ENCODE results near the gene RBMS1. TPM values are rescaled to one million over a fixed set of nuclear protein-coding genes. Genes with fewer than 3 reads are reported as not detected.

The RBMS1 gene
- total RNA-seq, 1 experiment from 2014 or later = 91.9 TPM

DNA sequence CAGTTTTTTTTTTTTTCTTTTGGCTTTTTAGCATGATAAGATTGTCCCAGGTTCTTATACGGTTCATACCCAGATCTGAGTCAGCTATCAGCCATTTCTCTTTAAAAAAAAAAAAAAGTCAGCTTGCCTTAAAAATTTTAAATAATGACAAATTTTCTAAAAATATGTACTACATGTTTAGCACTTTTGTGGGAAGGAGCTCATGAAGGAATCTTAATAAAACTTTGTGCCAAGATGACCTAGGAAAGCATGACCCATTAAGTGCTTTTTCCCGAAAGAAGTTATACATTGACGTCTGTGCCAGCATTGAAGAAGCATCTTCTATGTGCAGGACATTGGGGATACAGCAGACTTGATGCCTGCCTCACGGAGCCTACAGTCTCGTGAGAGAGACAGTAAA, 4.5 kb upstream of the RBMS1 start:
- BruUV-seq (replicated peaks) = no TSS peak
- DNase-seq = no peak
- ChIA-PET POLR2A (no interaction called here), CTCF (interaction anchor here (0.6 kb wide), 1 partner anchor 85 kb away, joined by 6 read pairs; no protein-coding TSS in a partner anchor)
- Mint-ChIP-seq H3K27me3 (ENCODE audit: insufficient read depth, unreplicated experiment) (peaks cover 3% of the 10 kb centered on the region), H3K4me1 (ENCODE audit: low read depth, unreplicated experiment) (no peaks in the 10 kb centered on the region), H3K27ac (ENCODE audit: unreplicated experiment) (no peak overlapping the region), H3K9me3 (ENCODE audit: unreplicated experiment) (no peaks in the 10 kb centered on the region), H3K36me3 (ENCODE audit: insufficient read depth, unreplicated experiment) (peaks cover 6% of the 10 kb centered on the region), H3K4me3 (ENCODE audit: unreplicated experiment) (no peak overlapping the region)
- Histone ChIP-seq H3K9me3 (no peaks in the 10 kb centered on the region), H3K4me1 (no peaks in the 10 kb centered on the region), H3K36me3 (ENCODE audit: control insufficient read depth, insufficient read depth, low read length) (no peaks in the 10 kb centered on the region), H3K4me3 (ENCODE audit: low read depth, low read length) (no peak overlapping the region), H3K27me3 (replicated peaks; ENCODE audit: control insufficient read depth, insufficient read depth, low read length) (no peaks in the 10 kb centered on the region)
- TF ChIP-seq, protein P1, sequence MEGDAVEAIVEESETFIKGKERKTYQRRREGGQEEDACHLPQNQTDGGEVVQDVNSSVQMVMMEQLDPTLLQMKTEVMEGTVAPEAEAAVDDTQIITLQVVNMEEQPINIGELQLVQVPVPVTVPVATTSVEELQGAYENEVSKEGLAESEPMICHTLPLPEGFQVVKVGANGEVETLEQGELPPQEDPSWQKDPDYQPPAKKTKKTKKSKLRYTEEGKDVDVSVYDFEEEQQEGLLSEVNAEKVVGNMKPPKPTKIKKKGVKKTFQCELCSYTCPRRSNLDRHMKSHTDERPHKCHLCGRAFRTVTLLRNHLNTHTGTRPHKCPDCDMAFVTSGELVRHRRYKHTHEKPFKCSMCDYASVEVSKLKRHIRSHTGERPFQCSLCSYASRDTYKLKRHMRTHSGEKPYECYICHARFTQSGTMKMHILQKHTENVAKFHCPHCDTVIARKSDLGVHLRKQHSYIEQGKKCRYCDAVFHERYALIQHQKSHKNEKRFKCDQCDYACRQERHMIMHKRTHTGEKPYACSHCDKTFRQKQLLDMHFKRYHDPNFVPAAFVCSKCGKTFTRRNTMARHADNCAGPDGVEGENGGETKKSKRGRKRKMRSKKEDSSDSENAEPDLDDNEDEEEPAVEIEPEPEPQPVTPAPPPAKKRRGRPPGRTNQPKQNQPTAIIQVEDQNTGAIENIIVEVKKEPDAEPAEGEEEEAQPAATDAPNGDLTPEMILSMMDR (IDR thresholded peaks at IDR 0.05; ENCODE audit: insufficient read depth in 1 of 2, low read depth in 1 of 2, low read length in 1 of 2, severe bottlenecking in 1 of 2, unreplicated experiment in 1 of 2) = no peak
- intact Hi-C loops (cut with micrococcal nuclease; ENCODE audit: unreplicated experiment) = no loop called here

DNA sequence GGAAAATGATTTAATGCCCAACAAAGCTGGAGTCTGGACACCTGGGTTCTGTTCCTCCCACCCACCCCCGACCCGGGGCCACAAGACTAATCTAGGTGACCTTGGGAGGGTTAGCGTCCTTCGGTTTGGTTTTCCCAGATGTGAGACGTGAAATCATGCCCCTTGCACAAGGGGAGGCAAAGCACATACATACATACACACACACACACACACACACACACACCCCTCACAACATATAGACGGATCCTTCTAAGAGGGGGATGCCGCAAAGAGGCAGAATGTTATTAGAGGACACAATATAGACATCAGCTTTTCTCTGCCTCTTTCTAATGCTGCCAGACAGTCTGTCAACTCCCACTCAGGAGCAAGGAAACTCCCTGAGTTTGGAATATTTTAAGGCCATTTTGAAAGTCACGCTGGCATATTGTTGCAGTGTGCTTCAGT, 616 bp upstream of the RBMS1 start:
- ChIA-PET CTCF (no interaction called here), POLR2A (no interaction called here)
- H3K4me1 ChIP-seq = peaks cover 12% of the 10 kb centered on the region
- Mint-ChIP-seq H3K9me3 (ENCODE audit: unreplicated experiment) (no peaks in the 10 kb centered on the region), H3K27me3 (ENCODE audit: insufficient read depth, unreplicated experiment) (peaks cover 3% of the 10 kb centered on the region), H3K4me3 (ENCODE audit: unreplicated experiment) (peak overlapping the region; percentile 91), H3K4me1 (ENCODE audit: low read depth, unreplicated experiment) (peaks cover 10% of the 10 kb centered on the region), H3K27ac (ENCODE audit: unreplicated experiment) (peak overlapping the region; percentile 64), H3K36me3 (ENCODE audit: insufficient read depth, unreplicated experiment) (peaks cover 6% of the 10 kb centered on the region)
- intact Hi-C loops (cut with micrococcal nuclease; ENCODE audit: unreplicated experiment) = no loop called here
- TF ChIP-seq, protein P1 (IDR thresholded peaks at IDR 0.05; ENCODE audit: insufficient read depth in 1 of 2, low read depth in 1 of 2, low read length in 1 of 2, severe bottlenecking in 1 of 2, unreplicated experiment in 1 of 2) = no peak
- peak overlapping the region; percentile 94 for H3K4me3 ChIP-seq (ENCODE audit: low read depth, low read length)
- H3K9me3 ChIP-seq = no peaks in the 10 kb centered on the region
- no peaks in the 10 kb centered on the region for H3K27me3 ChIP-seq (replicated peaks; ENCODE audit: control insufficient read depth, insufficient read depth, low read length)
- H3K36me3 ChIP-seq (ENCODE audit: control insufficient read depth, insufficient read depth, low read length) = no peaks in the 10 kb centered on the region
- TSS peak; percentile 79 for BruUV-seq (replicated peaks)
- DNase-seq = no peak

DNA sequence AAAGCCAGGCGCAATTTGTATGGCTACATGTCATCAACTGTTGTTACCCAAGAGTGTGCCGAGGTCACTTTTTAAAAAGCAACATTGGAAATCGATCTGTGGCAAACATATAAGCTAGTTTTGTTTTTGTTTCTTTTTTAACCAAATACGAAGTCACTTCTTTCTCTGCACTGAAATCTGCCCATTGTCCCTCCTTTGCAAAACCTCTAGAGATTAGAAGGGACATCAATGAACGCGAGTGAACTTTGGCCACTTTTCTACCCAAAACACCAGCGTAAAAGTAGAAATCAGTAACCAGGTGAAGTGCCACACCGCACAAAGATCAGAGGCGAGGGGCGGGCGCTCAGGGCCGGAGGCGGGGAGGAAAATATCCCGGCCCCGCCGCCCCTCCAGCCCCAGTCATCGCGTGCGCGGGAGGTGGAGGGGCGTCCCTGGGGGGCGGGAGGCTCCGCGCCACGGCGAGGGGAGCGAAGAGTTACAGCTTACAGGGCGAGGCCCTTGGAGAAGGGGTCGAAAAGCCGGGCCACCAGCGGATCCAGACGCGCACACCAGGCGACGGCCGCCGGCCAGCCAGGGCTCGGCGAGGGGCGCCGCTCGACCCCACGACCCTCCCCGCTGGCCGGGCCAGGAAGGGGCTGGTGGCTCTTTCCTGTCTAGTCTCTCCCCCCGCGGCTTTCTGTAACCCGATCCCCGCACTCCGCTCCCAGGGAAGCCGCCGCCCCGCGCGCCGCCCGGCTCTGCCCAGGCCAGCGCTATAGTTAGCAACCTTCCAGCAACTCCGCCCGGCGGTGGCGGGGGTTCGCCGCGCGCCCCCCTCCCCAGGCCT, 993 bp downstream of the RBMS1 start:
- Mint-ChIP-seq H3K27me3 (ENCODE audit: insufficient read depth, unreplicated experiment) (peaks cover 3% of the 10 kb centered on the region), H3K4me1 (ENCODE audit: low read depth, unreplicated experiment) (peaks cover 10% of the 10 kb centered on the region), H3K36me3 (ENCODE audit: insufficient read depth, unreplicated experiment) (peaks cover 6% of the 10 kb centered on the region), H3K9me3 (ENCODE audit: unreplicated experiment) (no peaks in the 10 kb centered on the region), H3K4me3 (ENCODE audit: unreplicated experiment) (peak overlapping the region; percentile 91), H3K27ac (ENCODE audit: unreplicated experiment) (peak overlapping the region; percentile 64)
- TF ChIP-seq, protein P1 (IDR thresholded peaks at IDR 0.05; ENCODE audit: insufficient read depth in 1 of 2, low read depth in 1 of 2, low read length in 1 of 2, severe bottlenecking in 1 of 2, unreplicated experiment in 1 of 2) = no peak
- CTCF ChIA-PET = no interaction called here
- DNase-seq = peak; percentile 84 to 88
- Histone ChIP-seq H3K4me3 (ENCODE audit: low read depth, low read length) (peak overlapping the region; percentile 94), H3K9me3 (no peaks in the 10 kb centered on the region), H3K4me1 (peaks cover 12% of the 10 kb centered on the region), H3K27me3 (replicated peaks; ENCODE audit: control insufficient read depth, insufficient read depth, low read length) (no peaks in the 10 kb centered on the region), H3K36me3 (ENCODE audit: control insufficient read depth, insufficient read depth, low read length) (no peaks in the 10 kb centered on the region)
- TSS peak; percentile 71 for BruUV-seq (replicated peaks)
- intact Hi-C loops (cut with micrococcal nuclease; ENCODE audit: unreplicated experiment) = loop anchor here (1.0 to 2.0 kb wide), 6 partner anchors 64 to 478 kb away; no protein-coding TSS in a partner anchor
- POLR2A ChIA-PET = no interaction called here
